ENCODE measurements around the gene DLX3.
A peak's percentile ranks its signal among the peaks of the same experiment; 100 is the strongest.

Gene DLX3

GRCh38 chr17:50026046-50026675 lies 31.1 kb upstream of the DLX3 start:
- no peak overlapping the region for H3K4me3 ChIP-seq (ENCODE audit: low read depth in 1 of 2, low read length in 2 of 2)
- peak; percentile 3 for TF ChIP-seq CTCF (IDR thresholded peaks at IDR 0.05; ENCODE audit: borderline replicate concordance, extremely low read depth, low read length, poor library complexity, severe bottlenecking)
- no peak for TF ChIP-seq EZH2 (IDR thresholded peaks at IDR 0.05; ENCODE audit: borderline replicate concordance, low read depth, low read length, severe bottlenecking)
- no peaks in the 10 kb centered on the region for H3K79me2 ChIP-seq (ENCODE audit: insufficient read depth, low read length)
- DNase-seq (no peak), ATAC-seq (ENCODE audit: insufficient read depth, low read depth) (no peak)
- H3K27ac ChIP-seq (ENCODE audit: low read length) = no peak overlapping the region
- H3K27me3 ChIP-seq (ENCODE audit: insufficient read depth, low read length, poor library complexity) = no peaks in the 10 kb centered on the region
- H3K4me1 ChIP-seq (ENCODE audit: insufficient read depth, low read length) = peaks cover 8% of the 10 kb centered on the region; the same call in 1 of the 2 replicates
- no peaks in the 10 kb centered on the region for H3K36me3 ChIP-seq (ENCODE audit: insufficient read depth, low read length)
- no peak overlapping the region for H2AFZ ChIP-seq (ENCODE audit: low read depth, low read length)
- H3K4me2 ChIP-seq (ENCODE audit: insufficient read depth, low read length) = no peak overlapping the region
- peaks cover 9% of the 10 kb centered on the region for H4K20me1 ChIP-seq (ENCODE audit: insufficient read depth, low read length)
- H3K9ac ChIP-seq (ENCODE audit: low read depth, low read length) = no peak overlapping the region
- H3K9me3 ChIP-seq (ENCODE audit: insufficient read depth, low read length, severe bottlenecking) = peaks cover 17% of the 10 kb centered on the region

- Histone ChIP-seq H3K27me3 (ENCODE audit: insufficient read depth, low read length, poor library complexity) (no peaks in the 10 kb centered on the region), H3K9me3 (ENCODE audit: insufficient read depth, low read length, severe bottlenecking) (peaks cover 17% of the 10 kb centered on the region), H3K79me2 (ENCODE audit: insufficient read depth, low read length) (no peaks in the 10 kb centered on the region), H3K4me2 (ENCODE audit: insufficient read depth, low read length) (no peak overlapping the region), H3K36me3 (ENCODE audit: insufficient read depth, low read length) (no peaks in the 10 kb centered on the region), H3K4me1 (ENCODE audit: insufficient read depth, low read length) (peaks cover 8% of the 10 kb centered on the region; the same call in 1 of the 2 replicates), H3K27ac (ENCODE audit: low read length) (no peak overlapping the region), H2AFZ (ENCODE audit: low read depth, low read length) (no peak overlapping the region), H3K9ac (ENCODE audit: low read depth, low read length) (no peak overlapping the region), H4K20me1 (ENCODE audit: insufficient read depth, low read length) (peaks cover 9% of the 10 kb centered on the region), H3K4me3 (ENCODE audit: low read depth in 1 of 2, low read length in 2 of 2) (no peak overlapping the region)
- ATAC-seq (ENCODE audit: insufficient read depth, low read depth) = no peak
- no peak for TF ChIP-seq EZH2 (IDR thresholded peaks at IDR 0.05; ENCODE audit: borderline replicate concordance, low read depth, low read length, severe bottlenecking)
- no peak for TF ChIP-seq CTCF (IDR thresholded peaks at IDR 0.05; ENCODE audit: borderline replicate concordance, extremely low read depth, low read length, poor library complexity, severe bottlenecking)
- DNase-seq = no peak
Observed at GRCh38 chr17:50024808-50025207, 29.8 kb upstream of the DLX3 start.

- ATAC-seq (ENCODE audit: insufficient read depth, low read depth) (no peak), DNase-seq (no peak)
- Histone ChIP-seq H3K9me3 (ENCODE audit: insufficient read depth, low read length, severe bottlenecking) (peaks cover 17% of the 10 kb centered on the region), H3K4me3 (ENCODE audit: low read depth in 1 of 2, low read length in 2 of 2) (no peak overlapping the region; a peak in 1 of 4 replicates), H3K79me2 (ENCODE audit: insufficient read depth, low read length) (no peaks in the 10 kb centered on the region), H2AFZ (ENCODE audit: low read depth, low read length) (no peak overlapping the region), H3K36me3 (ENCODE audit: insufficient read depth, low read length) (no peaks in the 10 kb centered on the region), H3K27ac (ENCODE audit: low read length) (no peak overlapping the region), H3K4me2 (ENCODE audit: insufficient read depth, low read length) (no peak overlapping the region), H3K9ac (ENCODE audit: low read depth, low read length) (no peak overlapping the region), H3K4me1 (ENCODE audit: insufficient read depth, low read length) (peaks cover 8% of the 10 kb centered on the region; the same call in 1 of the 2 replicates), H3K27me3 (ENCODE audit: insufficient read depth, low read length, poor library complexity) (peaks cover 3% of the 10 kb centered on the region), H4K20me1 (ENCODE audit: insufficient read depth, low read length) (peaks cover 9% of the 10 kb centered on the region)
- TF ChIP-seq CTCF (IDR thresholded peaks at IDR 0.05; ENCODE audit: borderline replicate concordance, extremely low read depth, low read length, poor library complexity, severe bottlenecking) = no peak
- no peak for TF ChIP-seq EZH2 (IDR thresholded peaks at IDR 0.05; ENCODE audit: borderline replicate concordance, low read depth, low read length, severe bottlenecking)
Observed at GRCh38 chr17:50023520-50023919, 28.5 kb upstream of the DLX3 start.

Data from DND-41 (cell line).